GM21367 (cell line): Measurements from ENCODE around the gene XRCC2.
"Not testable (repeated sequence)": the region's sequence is repeated elsewhere in the genome, so short reads cannot be mapped to it uniquely, and the experiment has no call there.

ENCODE experiments used
- ATAC-seq: cut with Tn5 transposase; IDR thresholded peaks from one replicate; pipeline ENCODE4 v1.9.1; 2021; ENCODE audit not compliant: unreplicated experiment

The XRCC2 gene

DNA sequence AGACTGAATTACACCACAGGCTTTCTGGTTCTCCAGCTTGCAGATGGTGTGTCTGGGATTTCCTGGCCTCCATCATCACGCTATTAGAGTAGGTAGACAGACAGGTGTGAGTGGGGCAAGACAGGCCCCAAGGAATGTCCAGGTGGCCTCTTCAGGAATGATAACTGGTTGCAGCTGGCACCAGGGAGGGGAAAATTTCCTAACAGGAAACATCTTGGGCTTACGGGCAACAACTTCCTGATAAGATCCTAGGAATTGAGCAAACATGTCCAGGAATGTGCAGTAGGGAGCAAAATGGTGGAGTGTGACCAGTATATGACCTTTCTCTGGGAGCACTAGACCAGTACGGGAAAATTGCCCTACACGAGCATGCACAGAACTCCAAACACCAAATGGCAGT is 11.3 kb downstream of the XRCC2 start:
- no peak for ATAC-seq

DNA sequence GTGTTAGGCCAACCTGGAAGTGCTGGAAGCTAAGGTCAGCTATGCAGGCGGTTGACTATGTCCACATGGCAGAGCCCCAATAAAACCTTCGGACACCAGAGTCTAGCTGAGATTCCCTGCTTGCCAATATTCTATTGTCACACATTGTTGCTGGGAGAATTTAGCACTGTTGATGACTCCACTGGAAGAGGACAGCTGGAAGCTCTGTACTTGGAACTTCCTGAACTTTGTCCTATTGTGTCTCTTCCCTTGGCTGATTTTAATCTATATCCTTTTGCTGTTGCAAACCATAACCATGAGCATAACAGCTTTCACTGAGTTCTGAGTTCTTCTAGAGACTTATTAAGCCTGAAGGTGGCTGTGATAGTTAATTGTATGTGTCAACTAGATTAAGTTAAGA is 12.0 kb downstream of the XRCC2 start:
- no peak for ATAC-seq

DNA sequence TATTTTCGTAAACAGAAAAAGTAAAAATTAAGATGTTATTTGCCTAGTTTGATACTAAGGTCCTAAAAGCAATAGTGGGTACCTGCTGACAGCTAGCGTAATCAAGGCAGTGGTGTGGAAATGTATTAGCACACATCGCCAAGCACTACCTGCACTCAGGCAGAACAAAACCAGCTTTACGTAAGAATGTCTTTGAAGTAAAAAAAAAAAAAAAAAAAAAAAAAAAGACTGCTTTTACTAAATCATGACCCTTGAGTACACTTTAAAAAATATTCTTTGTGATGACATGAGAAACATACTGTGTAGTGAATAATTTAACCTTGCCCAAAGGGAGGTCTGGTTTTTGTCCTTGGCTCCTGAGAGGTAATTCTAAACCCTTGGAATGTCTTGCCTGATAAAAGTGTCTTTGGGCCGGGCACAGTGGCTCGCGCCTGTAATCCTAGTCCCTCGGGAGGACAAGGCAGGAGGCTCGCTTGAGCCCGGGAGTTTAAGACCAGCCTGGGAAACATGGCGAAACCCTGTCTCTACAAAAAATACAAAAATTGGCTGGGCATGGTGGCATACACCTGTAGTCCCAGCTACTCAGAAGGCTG is 12.7 kb downstream of the XRCC2 start:
- ATAC-seq = no peak

DNA sequence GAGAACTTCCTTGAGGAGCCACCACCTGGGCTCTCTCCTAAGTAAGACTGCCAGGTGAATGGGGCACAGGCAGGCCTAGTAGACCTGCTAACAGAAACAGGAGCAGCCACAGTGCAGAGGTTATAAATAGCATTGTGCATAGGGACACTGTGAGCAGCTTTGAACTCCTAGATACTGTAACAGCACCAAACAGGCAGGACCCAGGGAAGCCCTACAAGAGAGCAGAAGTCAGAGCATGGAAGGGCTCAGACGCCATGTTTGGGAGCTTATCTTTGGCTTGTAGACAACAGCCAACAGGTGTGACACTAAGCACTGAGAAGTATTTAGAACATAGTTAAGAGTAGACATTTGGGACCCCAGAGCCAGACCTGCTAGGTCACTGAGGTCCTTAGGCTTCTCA is 14.5 kb downstream of the XRCC2 start:
- no peak for ATAC-seq

DNA sequence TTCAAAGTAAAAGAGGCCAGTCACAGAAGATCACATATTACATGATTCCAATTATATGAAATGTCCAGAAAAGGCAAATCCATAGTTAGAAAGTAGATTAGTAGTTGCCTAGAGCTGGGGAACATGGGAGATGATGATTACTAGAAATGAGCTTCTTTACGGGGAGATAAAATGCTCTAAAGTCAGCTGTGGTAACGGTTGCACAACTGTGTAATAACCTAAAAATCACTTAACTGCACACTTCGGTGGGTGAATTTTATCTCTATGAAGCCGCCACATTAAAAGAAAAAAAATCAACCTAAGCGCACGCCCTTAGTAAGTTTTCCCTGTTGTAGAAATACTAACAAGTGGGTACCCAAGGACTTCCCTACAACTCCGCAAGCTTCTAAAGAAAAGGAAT is 15.9 kb downstream of the XRCC2 start:
- no peak for ATAC-seq

DNA sequence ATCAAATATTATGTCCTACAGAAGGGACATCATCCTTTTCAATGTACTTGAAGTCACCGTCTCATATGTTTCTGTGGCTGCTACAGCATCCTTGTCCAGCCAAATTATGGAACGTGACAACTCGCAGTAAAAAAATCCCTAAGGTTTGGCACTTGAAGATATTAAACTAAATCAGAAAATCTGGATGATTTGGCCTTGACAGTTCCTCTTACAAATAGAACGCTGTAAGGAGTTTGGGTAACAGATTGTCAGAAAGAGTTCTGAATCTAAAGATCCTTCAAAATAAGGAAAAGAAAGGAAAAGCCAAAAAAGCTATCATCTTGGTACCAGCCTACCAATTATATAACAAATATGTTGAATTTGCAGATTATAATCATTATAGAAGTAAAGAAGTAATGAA is 21.0 kb downstream of the XRCC2 start:
- no peak for ATAC-seq

DNA sequence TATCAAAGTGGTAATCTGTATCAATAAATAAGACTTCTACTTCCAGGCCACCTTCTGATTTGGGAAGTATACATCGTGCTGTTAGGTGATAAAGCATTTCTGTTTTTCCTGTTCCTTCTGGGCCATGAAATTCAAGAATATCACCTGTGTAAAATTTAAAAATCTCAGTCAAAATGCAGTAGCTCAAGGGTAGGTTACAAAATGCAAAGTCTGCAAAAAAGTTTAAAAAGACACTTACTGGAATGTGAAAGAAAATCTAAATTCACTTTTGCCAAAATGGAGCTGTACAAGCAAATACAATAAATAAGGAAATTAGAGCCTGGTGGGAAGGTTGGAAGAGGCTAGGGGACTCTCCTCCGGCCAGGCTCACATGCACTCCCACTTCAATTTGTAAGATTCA is 26.7 kb downstream of the XRCC2 start:
- no peak for ATAC-seq

DNA sequence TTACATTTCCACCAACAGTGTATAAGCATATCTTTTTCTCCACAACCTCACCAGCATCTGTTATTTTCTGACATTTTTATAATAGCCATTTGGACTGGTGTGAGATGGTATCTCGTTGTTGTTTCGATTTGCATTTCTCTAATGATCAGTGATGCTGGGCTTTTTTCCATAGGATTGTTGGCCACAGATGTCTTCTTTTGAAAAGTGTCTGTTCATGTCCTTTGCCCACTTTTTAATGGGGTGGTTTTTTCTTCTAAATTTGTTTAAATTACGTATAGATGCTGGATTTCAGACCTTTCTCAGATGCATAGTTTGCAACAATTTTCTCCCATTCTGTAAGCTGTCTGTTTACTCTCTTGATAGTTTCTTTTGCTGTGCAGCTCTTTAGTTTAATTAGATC is 28.9 kb downstream of the XRCC2 start:
- no peak for ATAC-seq

DNA sequence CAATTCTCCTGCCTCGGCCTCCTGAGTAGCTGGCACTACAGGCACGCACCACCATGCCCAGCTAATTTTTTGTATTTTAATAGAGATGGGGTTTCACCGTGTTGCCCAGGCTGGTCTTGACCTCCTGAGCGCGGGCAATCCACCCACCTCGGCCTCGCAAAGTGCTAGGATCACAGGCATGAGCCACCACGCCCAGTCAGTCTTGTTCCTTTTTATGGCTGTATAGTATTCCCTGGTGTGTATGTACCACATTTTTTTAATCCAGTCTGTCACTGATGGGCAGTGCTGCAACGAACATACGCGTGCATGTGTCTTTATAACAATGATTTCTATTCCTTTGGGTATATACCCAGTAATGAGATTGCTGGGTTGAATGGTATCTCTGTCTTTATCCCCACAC is 29.4 kb downstream of the XRCC2 start:
- not testable (repeated sequence) for ATAC-seq

DNA sequence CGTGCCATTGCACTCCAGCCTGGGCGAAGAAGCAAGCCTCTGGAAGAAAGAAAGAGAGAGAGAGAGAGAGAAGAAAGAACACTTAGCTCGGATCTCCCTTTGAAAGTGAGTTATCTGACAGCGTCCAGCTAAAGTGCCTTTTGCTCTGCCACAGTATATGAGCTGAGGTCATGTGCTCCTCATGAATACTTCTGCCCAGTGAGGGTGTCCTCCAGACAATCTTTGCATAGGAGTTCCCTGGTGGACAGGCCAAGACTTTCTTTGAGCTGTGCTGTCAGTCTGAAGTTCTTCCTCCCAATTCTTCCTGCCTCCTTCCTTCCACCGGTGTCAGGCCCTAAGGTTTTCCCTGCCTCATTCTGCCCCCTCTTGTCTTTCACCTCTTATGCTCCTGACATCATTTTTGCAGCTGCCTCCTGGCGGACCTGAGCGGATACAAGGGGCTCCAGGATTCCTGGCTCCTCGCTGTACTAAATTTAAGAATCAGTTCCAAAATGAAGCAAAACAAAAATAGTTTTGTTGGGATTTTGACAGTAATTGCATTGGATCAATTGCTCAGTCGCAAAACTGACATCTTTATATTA is 31.9 kb downstream of the XRCC2 start:
- ATAC-seq = no peak

DNA sequence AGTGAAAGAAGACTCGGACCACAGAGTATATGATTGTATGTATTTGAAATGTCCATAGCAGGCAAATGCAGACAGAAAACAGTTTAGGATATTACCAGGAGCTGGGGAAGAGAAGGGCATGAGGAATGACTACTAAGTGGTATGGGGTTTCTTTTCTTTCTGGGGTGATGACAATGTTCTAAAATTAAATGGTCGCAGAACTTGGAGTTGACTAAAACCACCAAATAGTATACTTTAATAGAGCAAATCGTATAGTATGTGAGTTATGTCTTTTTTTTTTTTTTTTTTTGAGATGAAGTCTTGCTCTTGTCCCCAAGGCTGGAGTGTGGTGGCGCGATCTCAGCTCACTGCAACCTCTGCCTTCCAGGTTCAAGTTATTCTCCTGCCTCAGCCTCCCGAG is 34.6 kb downstream of the XRCC2 start:
- ATAC-seq = no peak

DNA sequence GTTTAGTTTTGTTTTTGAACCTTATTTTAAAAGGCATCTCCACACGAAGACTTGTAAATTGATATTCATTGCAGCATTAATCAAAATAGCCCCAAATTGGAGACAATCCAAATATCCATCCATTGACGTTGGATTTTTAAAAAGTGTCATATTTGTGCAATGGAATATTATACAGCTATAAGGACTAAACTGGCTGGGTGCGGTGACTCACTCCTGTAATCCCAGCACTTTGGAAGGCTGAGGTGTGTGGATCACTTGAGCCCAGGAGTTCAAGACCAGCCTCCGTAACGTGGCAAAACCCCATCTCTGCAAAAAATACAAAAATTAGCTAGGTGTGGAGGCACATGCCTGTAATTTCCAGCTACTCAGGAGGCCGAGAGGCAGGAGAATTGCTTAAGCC is 35.1 kb downstream of the XRCC2 start:
- no peak for ATAC-seq

DNA sequence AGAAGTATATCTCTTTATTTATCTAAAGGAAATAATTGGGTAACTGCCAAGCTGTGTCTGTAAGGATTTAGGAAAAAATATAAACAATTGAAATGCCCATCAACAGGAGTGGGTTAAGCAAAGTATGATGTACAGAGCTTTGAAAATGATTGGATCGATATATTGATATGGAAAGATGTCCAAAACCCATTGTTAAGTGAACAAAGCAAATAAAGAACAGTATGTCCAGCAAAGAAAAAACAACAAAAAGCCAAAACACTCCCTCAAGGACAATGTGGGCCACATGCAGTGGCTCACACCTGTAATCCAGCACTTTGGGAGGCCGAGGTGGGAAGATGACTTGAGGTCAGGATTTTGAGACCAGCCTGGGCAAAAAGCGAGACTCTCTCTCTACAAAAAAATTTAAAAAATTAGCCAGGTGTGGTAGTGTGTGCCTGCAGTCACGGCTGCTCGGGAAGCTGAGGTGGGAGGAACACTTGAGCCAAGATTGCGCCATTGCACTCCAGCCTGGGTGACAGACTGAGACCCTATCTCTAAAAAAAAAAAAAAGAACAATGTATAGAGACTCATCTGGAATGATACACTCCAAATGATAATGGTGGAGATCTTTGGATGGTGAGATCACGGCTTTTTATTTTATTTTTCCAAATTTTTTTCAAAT is 37.9 kb downstream of the XRCC2 start:
- no peak for ATAC-seq

DNA sequence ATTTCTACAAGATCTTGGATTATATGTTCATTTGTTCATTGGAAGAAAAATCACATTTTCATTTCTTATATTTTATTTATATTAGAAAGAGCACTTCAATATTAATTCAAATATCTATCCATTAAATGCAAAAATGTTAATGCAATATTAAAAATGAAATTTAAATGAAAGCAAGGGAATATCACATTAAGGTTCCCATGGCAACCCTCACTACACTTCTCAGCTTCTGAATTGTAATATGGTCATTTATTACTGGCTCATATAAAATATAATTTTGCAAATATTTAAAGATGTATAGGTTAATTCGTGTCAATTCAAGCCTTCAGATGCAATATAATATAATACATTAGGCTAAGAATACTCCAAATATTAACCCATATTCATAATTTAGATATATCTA is 38.8 kb downstream of the XRCC2 start:
- no peak for ATAC-seq

DNA sequence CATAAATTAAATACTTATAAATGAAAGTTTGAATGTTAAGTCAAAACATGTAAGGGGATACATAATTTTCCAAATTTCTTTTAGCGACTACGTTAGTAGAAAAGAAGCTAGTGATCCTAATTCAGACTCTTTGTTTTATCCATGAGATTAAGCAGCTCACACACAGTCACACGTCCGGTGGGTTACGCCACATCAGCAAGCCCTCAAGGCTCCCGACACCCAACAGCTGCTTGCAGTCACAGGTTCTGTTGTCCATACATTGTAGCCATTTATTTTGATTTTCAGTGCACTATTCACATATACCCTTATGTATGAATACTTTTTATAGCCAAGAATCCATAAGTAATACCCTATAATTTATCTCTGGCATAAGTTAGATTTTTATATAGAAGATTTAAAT is 39.5 kb downstream of the XRCC2 start:
- ATAC-seq = no peak

DNA sequence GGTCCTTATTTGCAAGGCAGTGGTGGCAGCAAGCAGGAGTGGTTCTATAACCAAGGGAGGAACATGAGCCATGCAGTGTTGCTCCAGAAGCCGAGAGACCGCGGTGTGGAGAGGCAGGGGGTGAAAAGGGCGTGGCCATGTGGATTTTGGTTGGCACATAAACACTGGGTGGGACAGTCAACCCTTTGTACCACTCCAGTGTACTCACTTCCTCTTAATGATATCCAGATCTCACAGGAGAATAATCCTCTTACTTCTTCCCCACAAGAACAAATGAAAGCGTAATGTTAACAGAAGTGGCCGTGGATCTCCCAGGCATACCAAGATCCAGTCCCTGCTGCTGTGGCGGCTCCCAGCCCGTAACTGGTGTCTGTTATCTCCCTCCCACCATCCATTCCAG is 42.4 kb downstream of the XRCC2 start:
- no peak for ATAC-seq

DNA sequence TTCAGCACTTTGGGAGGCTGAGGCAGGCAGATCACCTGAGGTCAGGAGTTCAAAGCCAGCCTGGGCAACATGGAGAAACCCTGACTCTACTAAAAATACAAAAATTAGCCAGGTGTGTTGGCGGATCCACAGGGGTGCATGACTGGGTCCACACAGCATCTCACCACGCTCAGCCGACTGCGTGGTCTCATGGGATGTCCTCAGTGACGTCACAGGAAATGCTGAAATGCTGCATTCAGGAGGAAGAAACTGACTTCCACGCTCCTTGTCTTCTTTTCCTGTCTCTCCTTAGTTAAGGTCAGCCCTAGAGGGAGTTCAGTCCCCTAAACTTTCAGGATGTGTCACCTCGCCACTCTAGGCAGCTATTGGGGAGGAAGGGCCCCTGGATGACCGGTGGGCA is 42.9 kb downstream of the XRCC2 start:
- ATAC-seq = no peak

DNA sequence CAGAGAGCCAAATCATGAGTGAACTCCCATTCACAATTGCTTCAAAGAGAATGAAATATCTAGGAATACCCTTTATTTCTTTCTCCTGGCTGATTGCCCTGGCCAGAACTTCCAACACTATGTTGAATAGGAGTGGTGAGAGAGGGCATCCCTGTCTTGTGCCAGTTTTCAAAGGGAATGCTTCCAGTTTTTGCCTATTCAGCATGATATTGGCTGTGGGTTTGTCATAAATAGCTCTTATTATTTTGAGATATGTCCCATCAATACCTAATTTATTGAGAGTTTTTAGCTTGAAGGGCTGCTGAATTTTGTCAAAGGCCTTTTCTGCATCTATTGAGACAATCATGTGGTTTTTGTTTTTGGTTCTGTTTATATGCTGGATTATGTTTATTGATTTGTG is 47.2 kb downstream of the XRCC2 start:
- ATAC-seq = not testable (repeated sequence)

DNA sequence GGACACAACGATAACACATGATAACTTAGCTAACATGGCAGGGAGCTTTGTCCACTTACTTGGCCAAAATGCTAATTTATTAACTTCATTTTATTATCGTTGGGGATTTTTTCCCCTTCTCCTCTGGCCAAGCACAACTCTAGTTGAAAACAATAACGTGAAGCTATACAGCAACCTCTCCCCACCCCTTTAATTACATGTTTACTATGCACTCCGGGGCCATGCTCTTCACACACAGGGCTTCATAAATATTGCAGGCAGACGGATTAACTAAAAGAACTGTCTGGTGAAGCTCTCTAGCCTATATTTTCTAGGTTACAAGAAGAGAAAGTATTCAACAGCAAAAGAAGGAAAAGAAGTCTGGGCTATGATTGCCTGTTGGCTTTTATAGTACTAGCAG is 51.7 kb downstream of the XRCC2 start:
- no peak for ATAC-seq

DNA sequence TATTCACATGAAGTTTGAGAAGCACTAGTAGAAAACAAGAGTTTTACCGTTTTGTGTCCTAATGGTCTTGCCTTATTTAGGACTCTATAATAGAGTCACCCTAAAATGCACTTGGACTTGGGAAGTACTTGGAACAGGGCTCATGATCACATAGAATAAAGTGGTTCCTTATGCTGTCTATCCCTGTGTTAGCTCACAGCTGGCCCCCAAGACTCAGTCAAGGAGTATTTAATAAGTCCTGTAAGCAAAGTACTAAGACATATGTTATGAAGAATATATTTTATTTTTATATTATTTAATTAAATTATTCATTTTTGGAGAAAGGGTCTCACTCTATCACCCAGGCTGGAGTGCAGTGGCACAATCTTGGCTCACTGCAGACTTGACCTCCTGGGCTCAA is 54.5 kb downstream of the XRCC2 start:
- no peak for ATAC-seq

DNA sequence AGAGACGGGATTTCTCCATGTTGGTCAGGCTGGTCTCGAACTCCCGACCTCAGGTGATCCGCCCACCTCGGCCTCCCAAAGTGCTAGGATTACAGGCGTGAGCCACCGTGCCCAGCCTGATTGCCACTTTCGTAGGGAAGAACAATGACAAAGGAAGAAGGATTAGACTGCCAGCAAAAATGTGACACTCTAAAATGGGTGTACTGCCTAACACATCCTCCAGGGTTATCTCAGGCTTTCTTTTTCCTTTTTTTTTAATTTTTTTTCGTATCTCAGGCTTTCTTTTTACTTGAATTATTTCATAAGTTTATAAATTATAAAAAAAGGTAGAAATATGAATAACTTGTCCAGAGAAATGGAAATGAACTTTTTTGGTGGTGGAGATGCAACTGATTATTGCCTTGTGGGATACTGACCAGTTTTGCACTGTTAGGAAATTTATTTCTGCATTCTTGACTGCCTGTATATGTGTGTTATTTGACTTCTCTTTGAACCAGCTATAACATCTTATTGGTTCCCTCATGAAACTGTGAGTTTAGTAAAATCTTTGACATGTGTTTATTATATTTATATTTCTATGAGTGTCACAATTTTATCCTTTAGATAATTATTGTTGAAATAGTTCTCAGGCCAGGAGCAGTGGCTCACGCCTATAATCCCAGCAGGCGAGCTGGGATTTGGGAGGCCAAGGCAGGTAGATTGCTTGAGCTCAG is 56.8 kb downstream of the XRCC2 start:
- no peak for ATAC-seq

DNA sequence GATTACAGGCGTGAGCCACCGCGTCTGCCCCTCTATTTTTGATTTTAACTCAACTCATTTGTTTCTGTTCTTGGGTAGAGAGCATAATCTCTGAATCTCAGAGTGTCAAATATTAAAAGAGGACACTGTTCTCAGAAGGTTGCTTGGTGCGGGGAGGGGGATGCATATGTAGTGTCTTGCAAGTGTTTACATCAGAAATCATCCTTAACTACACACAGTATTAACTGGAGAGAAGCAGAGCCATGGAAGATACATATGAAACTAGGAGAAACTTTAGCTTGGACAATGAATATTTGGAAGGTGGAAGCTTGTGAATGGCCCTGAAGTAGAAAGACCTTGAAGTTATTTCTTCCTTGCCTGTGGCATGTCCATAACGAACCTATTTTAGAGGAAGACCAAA is 57.5 kb downstream of the XRCC2 start:
- ATAC-seq = no peak
